HCT116 (cell line): ENCODE measurements around the gene CREB3. TPM values are rescaled to one million over a fixed set of nuclear protein-coding genes. Genes with fewer than 3 reads are reported as not detected.
A peak's percentile ranks its signal among the peaks of the same experiment; 100 is the strongest.

ENCODE experiments used
- ATAC-seq: fragments of 200-7000 bp; cut with Tn5 transposase; 2 replicates; pipeline ENCODE4 v1.9.1; 2020; ENCODE audit warnings: mild to moderate bottlenecking, moderate library complexity
- BruUV-seq: library from RNA; stranded (reverse); fragments of 400-500 nt; replicated peaks from 2 replicates; lab custom pipeline; 2021; lab: Mats Ljungman, UMichigan
- CTCF ChIA-PET: fragments of 300-600 bp; sonication (Branson Sonifier 250); formaldehyde crosslinking; loops from one replicate; lab custom pipeline; 2021; ENCODE audit warnings: antibody characterized with exemption; lab: Charles Lee
- POLR2A ChIA-PET: fragments of 300-600, 350-600 bp; sonication (Branson Sonifier 250); formaldehyde crosslinking; loops from one replicate; lab custom pipeline; 2021; ENCODE audit warnings: antibody characterized with exemption; lab: Charles Lee
- RAD21 ChIA-PET, 2 experiments: fragments of 300-600 bp; sonication (Branson Sonifier 250); formaldehyde crosslinking; loops; one replicate each; lab custom pipeline; 2023; ENCODE audit warnings: low total read pairs in 2 of 2; ENCODE audit not compliant: uncharacterized antibody in 2 of 2, unreplicated experiment in 2 of 2, low non-redundant PET in 1 of 2; lab: Charles Lee
- DNase-seq: peaks from one replicate; pipeline ENCODE4 v3.0.0-alpha.2; 2010; ENCODE audit warnings: low read depth, low spot score
- H2AFZ ChIP-seq: fragments of 200-600 bp; shearing (Covaris generic), sonication (generic); 2 replicates; pipeline ENCODE4 v1.6.1; 2017; ENCODE audit warnings: low read depth, mixed run types, mixed read lengths, antibody characterized with exemption, low read length; ENCODE audit not compliant: poor library complexity, severe bottlenecking
- H3K27ac ChIP-seq: 2 replicates; pipeline ENCODE4 v1.5.1; 2012; ENCODE audit warnings: low read depth, low read length
- H3K27me3 ChIP-seq: fragments of 200-600 bp; sonication (generic); 2 replicates; pipeline ENCODE4 v1.6.1; 2016; ENCODE audit warnings: mixed run types, low read length, mixed read lengths; ENCODE audit not compliant: insufficient read depth
- H3K36me3 ChIP-seq, 2 experiments: fragments of 200-500 bp in 1 of 2; fragments of 200-600 bp in 1 of 2; sonication (Bioruptor generic) in 1 of 2; sonication (generic) in 1 of 2; 2 replicates each; pipeline versions ENCODE4 v1.5.1 to v1.6.1; 2014 to 2016; ENCODE audit warnings: low read length in 2 of 2, inconsistent platforms in 1 of 2, mixed read lengths in 1 of 2, mixed run types in 1 of 2; ENCODE audit not compliant: insufficient read depth in 2 of 2, control insufficient read depth in 1 of 2
- H3K4me1 ChIP-seq, 2 experiments: fragments of 200-600 bp in 1 of 2; sonication (generic) in 1 of 2; 2 replicates each; pipeline versions ENCODE4 v1.5.1 to v1.6.1; 2012 to 2017; ENCODE audit warnings: low read length in 2 of 2, inconsistent platforms in 1 of 2, mild to moderate bottlenecking in 1 of 2, mixed read lengths in 1 of 2, mixed run types in 1 of 2, moderate library complexity in 1 of 2; ENCODE audit not compliant: insufficient read depth in 2 of 2, control insufficient read depth in 1 of 2
- H3K4me2 ChIP-seq: fragments of 200-600 bp; sonication (generic); 2 replicates; pipeline ENCODE4 v1.6.1; 2017; ENCODE audit warnings: mixed run types, low read length, mixed read lengths
- H3K4me3 ChIP-seq, 2 experiments: fragments of 200-600 bp in 1 of 2; sonication (generic) in 1 of 2; replicated peaks in 1 of 2; 2 replicates each; pipeline ENCODE4 v1.5.1; 2011 to 2016; ENCODE audit warnings: low read length in 2 of 2, control low read depth in 1 of 2, low read depth in 1 of 2, mild to moderate bottlenecking in 1 of 2, mixed read lengths in 1 of 2, mixed run types in 1 of 2
- H3K79me2 ChIP-seq: fragments of 200-600 bp; sonication (generic); 2 replicates; pipeline ENCODE4 v1.6.1; 2017; ENCODE audit warnings: mild to moderate bottlenecking, mixed run types, low read length, moderate library complexity, mixed read lengths; ENCODE audit not compliant: insufficient read depth
- H3K9ac ChIP-seq: fragments of 200-600 bp; sonication (generic); 2 replicates; pipeline ENCODE4 v1.6.1; 2016; ENCODE audit warnings: low read length, mixed read lengths
- H3K9me2 ChIP-seq: fragments of 200-600 bp; sonication (generic), shearing (Covaris generic); 2 replicates; pipeline ENCODE4 v1.6.1; 2017; ENCODE audit warnings: mixed run types, mild to moderate bottlenecking, moderate library complexity; ENCODE audit not compliant: insufficient read depth
- H3K9me3 ChIP-seq, 2 experiments: fragments of 200-500 bp in 1 of 2; fragments of 200-600 bp in 1 of 2; sonication (Bioruptor generic) in 1 of 2; sonication (generic) in 1 of 2; 2 replicates each; pipeline ENCODE4 v1.6.1; 2014 to 2017; ENCODE audit warnings: low read length in 2 of 2, mixed read lengths in 2 of 2, inconsistent platforms in 1 of 2, low read depth in 1 of 2, mild to moderate bottlenecking in 1 of 2, mixed run types in 1 of 2, moderate library complexity in 1 of 2; ENCODE audit not compliant: control insufficient read depth in 1 of 2, insufficient read depth in 1 of 2
- H4K20me1 ChIP-seq: fragments of 200-600 bp; sonication (generic), shearing (Covaris generic); 2 replicates; pipeline ENCODE4 v1.6.1; 2017; ENCODE audit warnings: mixed run types, mild to moderate bottlenecking, moderate library complexity; ENCODE audit not compliant: insufficient read depth
- CBX3 ChIP-seq: IDR thresholded peaks from 2 replicates; pipeline ENCODE4 v1.6.1; 2012; ENCODE audit warnings: low read depth
- EZH2phosphoT487 ChIP-seq: fragments of 200-600 bp; IDR thresholded peaks from 2 replicates; pipeline ENCODE4 v1.6.1; 2018; ENCODE audit warnings: antibody characterized with exemption, borderline replicate concordance
- JUND ChIP-seq: IDR thresholded peaks from 2 replicates; pipeline ENCODE4 v1.6.1; 2012
- SIN3A ChIP-seq: IDR thresholded peaks from 2 replicates; pipeline ENCODE4 v1.6.1; 2012; ENCODE audit warnings: low read depth
- ZNF274 ChIP-seq: fragments of 200-500 bp; sonication (Bioruptor generic); IDR thresholded peaks from 2 replicates; pipeline ENCODE4 v1.6.1; 2014; ENCODE audit warnings: mild to moderate bottlenecking, low read depth, low read length, inconsistent platforms
- intact Hi-C: fragments of 100-400 bp; cut with micrococcal nuclease; formaldehyde crosslinking; loops from 2 replicates; pipeline ENCODE4 v1.10.0; 2022
- total RNA-seq: library from RNA; stranded (reverse); gene quantifications from one replicate; pipeline ENCODE4 v1.2.1, GENCODE V29; 2021; ENCODE audit not compliant: unreplicated experiment
- TF ChIP-seq, protein P1 (sequence below): IDR thresholded peaks from 2 replicates; pipeline ENCODE4 v1.6.1; 2012
- TF ChIP-seq, protein P2 (sequence below), 3 experiments: fragments of 200-600 bp in 1 of 3; sonication (generic) in 1 of 3; IDR thresholded peaks in 2 of 3; conservative IDR thresholded peaks in 1 of 3; 2 replicates each; pipeline ENCODE4 v1.5.1; 2012 to 2017; ENCODE audit warnings: low read depth in 2 of 3, low read length in 2 of 3, antibody characterized with exemption in 1 of 3, borderline replicate concordance in 1 of 3, control low read depth in 1 of 3, mild to moderate bottlenecking in 1 of 3, mixed read lengths in 1 of 3, mixed run types in 1 of 3, moderate library complexity in 1 of 3; ENCODE audit not compliant: insufficient read depth in 1 of 3
- TF ChIP-seq, protein P3 (sequence below): IDR thresholded peaks from 2 replicates; pipeline ENCODE4 v1.6.1; 2012; ENCODE audit warnings: low read depth
- TF ChIP-seq, protein P4 (sequence below): IDR thresholded peaks from 2 replicates; pipeline ENCODE4 v1.6.1; 2011; ENCODE audit warnings: mild to moderate bottlenecking, low read length, moderate library complexity; ENCODE audit not compliant: insufficient replicate concordance; ENCODE audit errors: extremely low read depth

CREB3 gene
- total RNA-seq, 1 experiment from 2014 or later = 22.3 TPM

DNA sequence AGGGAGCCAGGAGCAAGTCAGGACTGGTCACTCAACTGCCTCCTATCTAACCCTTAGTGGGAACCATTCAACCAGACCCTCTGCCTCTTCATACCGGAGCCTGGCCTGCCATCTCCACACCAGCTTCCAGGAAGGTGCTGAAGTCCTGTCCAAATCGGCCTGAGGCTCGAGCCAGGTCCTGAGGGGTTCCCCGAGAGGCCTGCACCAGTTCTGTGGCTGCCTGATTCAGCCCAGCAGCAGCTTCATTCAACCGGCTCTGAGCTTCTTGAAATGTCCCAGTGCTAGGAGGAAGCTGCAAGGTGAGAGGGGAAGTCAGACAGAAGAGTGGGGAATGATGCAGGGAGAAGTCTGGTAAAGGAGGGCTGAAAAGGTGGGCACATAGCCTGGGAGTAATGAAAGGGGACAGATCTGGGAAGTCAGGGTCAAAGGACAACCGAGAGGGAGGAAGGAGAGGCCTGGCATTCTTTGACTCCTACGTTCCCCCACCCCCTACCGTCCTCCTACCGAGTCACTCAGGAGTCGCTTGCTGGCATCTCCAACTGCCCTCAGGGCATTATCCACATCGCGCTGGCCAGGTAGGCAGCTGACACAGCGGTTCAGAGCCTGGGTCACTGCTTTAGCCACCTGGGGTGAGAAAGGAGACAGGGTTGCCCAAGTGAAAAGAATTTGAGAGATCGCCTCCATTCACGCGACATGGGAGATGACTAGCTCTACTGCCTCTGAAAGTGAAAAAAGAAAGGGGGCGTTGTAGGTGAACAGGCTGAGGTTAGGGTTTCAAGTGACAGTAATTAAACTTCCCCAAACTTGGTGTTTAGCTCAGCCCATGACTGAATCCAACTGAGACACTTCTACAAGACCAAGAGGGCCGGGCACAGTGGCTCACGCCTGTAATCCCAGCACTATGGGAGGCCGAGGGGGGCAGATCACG lies 20.7 kb upstream of the CREB3 start:
- Histone ChIP-seq H3K9me3 (no peaks in the 10 kb centered on the region), H3K4me1 (no peaks in the 10 kb centered on the region), H3K36me3 (peaks cover 63 to 64% of the 10 kb centered on the region in 2 experiments), H2AFZ (no peak overlapping the region), H3K4me2 (no peak overlapping the region), H3K27me3 (no peaks in the 10 kb centered on the region), H3K27ac (no peak overlapping the region), H4K20me1 (no peaks in the 10 kb centered on the region), H3K9ac (no peak overlapping the region), H3K79me2 (no peaks in the 10 kb centered on the region), H3K4me3 (no peak overlapping the region), H3K9me2 (no peaks in the 10 kb centered on the region)
- ChIA-PET CTCF (interaction anchor here (1.3 kb wide), 1 partner anchor 15 kb away, joined by 4 read pairs; no protein-coding TSS in a partner anchor), POLR2A (interaction anchor here (1.1 kb wide), 1 partner anchor 16 kb away, joined by 3 read pairs; no protein-coding TSS in a partner anchor), RAD21 (no interaction called here)
- ATAC-seq (no peak), DNase-seq (no peak)
- TSS peak; percentile 23 for BruUV-seq
- TF ChIP-seq CBX3 = no peak
- TF ChIP-seq, protein P1, sequence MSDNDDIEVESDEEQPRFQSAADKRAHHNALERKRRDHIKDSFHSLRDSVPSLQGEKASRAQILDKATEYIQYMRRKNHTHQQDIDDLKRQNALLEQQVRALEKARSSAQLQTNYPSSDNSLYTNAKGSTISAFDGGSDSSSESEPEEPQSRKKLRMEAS = no peak
- TF ChIP-seq, protein P2, sequence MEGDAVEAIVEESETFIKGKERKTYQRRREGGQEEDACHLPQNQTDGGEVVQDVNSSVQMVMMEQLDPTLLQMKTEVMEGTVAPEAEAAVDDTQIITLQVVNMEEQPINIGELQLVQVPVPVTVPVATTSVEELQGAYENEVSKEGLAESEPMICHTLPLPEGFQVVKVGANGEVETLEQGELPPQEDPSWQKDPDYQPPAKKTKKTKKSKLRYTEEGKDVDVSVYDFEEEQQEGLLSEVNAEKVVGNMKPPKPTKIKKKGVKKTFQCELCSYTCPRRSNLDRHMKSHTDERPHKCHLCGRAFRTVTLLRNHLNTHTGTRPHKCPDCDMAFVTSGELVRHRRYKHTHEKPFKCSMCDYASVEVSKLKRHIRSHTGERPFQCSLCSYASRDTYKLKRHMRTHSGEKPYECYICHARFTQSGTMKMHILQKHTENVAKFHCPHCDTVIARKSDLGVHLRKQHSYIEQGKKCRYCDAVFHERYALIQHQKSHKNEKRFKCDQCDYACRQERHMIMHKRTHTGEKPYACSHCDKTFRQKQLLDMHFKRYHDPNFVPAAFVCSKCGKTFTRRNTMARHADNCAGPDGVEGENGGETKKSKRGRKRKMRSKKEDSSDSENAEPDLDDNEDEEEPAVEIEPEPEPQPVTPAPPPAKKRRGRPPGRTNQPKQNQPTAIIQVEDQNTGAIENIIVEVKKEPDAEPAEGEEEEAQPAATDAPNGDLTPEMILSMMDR (IDR thresholded peaks at IDR 0.05 in 2 of 3, conservative IDR thresholded peaks at IDR 0.05 in 1 of 3; ENCODE audit: borderline replicate concordance in 1 of 3, insufficient read depth in 1 of 3, low read depth in 2 of 3, low read length in 2 of 3) = no peak
- TF ChIP-seq JUND = no peak
- TF ChIP-seq, protein P3, sequence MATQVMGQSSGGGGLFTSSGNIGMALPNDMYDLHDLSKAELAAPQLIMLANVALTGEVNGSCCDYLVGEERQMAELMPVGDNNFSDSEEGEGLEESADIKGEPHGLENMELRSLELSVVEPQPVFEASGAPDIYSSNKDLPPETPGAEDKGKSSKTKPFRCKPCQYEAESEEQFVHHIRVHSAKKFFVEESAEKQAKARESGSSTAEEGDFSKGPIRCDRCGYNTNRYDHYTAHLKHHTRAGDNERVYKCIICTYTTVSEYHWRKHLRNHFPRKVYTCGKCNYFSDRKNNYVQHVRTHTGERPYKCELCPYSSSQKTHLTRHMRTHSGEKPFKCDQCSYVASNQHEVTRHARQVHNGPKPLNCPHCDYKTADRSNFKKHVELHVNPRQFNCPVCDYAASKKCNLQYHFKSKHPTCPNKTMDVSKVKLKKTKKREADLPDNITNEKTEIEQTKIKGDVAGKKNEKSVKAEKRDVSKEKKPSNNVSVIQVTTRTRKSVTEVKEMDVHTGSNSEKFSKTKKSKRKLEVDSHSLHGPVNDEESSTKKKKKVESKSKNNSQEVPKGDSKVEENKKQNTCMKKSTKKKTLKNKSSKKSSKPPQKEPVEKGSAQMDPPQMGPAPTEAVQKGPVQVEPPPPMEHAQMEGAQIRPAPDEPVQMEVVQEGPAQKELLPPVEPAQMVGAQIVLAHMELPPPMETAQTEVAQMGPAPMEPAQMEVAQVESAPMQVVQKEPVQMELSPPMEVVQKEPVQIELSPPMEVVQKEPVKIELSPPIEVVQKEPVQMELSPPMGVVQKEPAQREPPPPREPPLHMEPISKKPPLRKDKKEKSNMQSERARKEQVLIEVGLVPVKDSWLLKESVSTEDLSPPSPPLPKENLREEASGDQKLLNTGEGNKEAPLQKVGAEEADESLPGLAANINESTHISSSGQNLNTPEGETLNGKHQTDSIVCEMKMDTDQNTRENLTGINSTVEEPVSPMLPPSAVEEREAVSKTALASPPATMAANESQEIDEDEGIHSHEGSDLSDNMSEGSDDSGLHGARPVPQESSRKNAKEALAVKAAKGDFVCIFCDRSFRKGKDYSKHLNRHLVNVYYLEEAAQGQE = no peak
- no peak for TF ChIP-seq SIN3A
- no peak for TF ChIP-seq ZNF274
- TF ChIP-seq, protein P4, sequence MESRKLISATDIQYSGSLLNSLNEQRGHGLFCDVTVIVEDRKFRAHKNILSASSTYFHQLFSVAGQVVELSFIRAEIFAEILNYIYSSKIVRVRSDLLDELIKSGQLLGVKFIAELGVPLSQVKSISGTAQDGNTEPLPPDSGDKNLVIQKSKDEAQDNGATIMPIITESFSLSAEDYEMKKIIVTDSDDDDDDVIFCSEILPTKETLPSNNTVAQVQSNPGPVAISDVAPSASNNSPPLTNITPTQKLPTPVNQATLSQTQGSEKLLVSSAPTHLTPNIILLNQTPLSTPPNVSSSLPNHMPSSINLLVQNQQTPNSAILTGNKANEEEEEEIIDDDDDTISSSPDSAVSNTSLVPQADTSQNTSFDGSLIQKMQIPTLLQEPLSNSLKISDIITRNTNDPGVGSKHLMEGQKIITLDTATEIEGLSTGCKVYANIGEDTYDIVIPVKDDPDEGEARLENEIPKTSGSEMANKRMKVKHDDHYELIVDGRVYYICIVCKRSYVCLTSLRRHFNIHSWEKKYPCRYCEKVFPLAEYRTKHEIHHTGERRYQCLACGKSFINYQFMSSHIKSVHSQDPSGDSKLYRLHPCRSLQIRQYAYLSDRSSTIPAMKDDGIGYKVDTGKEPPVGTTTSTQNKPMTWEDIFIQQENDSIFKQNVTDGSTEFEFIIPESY = no peak
- no peak for TF ChIP-seq EZH2phosphoT487
- intact Hi-C loops = no loop called here
